ENCODE measurements around the gene ZBTB49. TPM values are rescaled to one million over a fixed set of nuclear protein-coding genes. Genes with fewer than 3 reads are reported as not detected.

ZBTB49 gene
- total and polyA plus RNA-seq, 2 donors (not counting 3 experiments of a cell fraction or from before 2014, with no cell fraction given): 3.8 to 5.8 TPM

GRCh38 chr4:4268776-4269175 lies 21.3 kb upstream of the ZBTB49 start:
- TF ChIP-seq POLR2AphosphoS5 (IDR thresholded peaks at IDR 0.05; ENCODE audit: insufficient read depth, low read depth, low read length): no peak
- TF ChIP-seq POLR2A (IDR thresholded peaks at IDR 0.05; ENCODE audit: low read depth, low read length): no peak
- no peak for TF ChIP-seq JUN (IDR thresholded peaks at IDR 0.05; ENCODE audit: borderline replicate concordance, insufficient read depth, insufficient read length, low read depth)
- no peak for TF ChIP-seq FOS (IDR thresholded peaks at IDR 0.05; ENCODE audit: borderline replicate concordance, insufficient read depth, low read length)
- TF ChIP-seq CTCF (IDR thresholded peaks at IDR 0.05; ENCODE audit: extremely low read depth in 1 of 2, insufficient read depth in 1 of 2, low read depth in 1 of 2, low read length in 2 of 2): no peak
- TF ChIP-seq EZH2 (IDR thresholded peaks at IDR 0.05; ENCODE audit: borderline replicate concordance, low read depth, low read length, severe bottlenecking): no peak
- no peak for TF ChIP-seq MAX (IDR thresholded peaks at IDR 0.05; ENCODE audit: insufficient read depth, insufficient read length)
- no peak for TF ChIP-seq MYC (IDR thresholded peaks at IDR 0.05; ENCODE audit: low read depth, low read length)
- TF ChIP-seq GATA2 (IDR thresholded peaks at IDR 0.05; ENCODE audit: insufficient read depth, insufficient read length, low read depth, low read length): no peak
- Histone ChIP-seq H3K4me1 (ENCODE audit: control insufficient read depth, extremely low read depth, insufficient read depth, low read length) (peaks cover 25% of the 10 kb centered on the region), H3K36me3 (ENCODE audit: control insufficient read depth in 2 of 2, extremely low read depth in 1 of 2, insufficient read depth in 2 of 2, low read length in 2 of 2) (peaks cover 0 to 6% of the 10 kb centered on the region in 2 experiments), H3K9me3 (replicated peaks; ENCODE audit: control insufficient read depth, insufficient read depth, low read length) (no peaks in the 10 kb centered on the region), H4K20me1 (replicated peaks; ENCODE audit: control insufficient read depth, extremely low read depth, insufficient read depth, low read length) (no peaks in the 10 kb centered on the region), H3K9me1 (replicated peaks; ENCODE audit: control insufficient read depth, extremely low read depth, insufficient read depth, low read length) (no peaks in the 10 kb centered on the region), H3K27ac (ENCODE audit: insufficient read depth, low read depth, low read length) (no peak overlapping the region), H3K4me3 (replicated peaks in 1 of 3; ENCODE audit: insufficient read depth in 1 of 3, low read depth in 1 of 3, low read length in 3 of 3) (no peak overlapping the region), H3K79me2 (ENCODE audit: control insufficient read depth, insufficient read depth, low read length) (no peaks in the 10 kb centered on the region), H3K4me2 (ENCODE audit: insufficient read depth, low read length) (no peak overlapping the region), H3K27me3 (ENCODE audit: control insufficient read depth in 2 of 2, insufficient read depth in 2 of 2, low read length in 2 of 2) (no peaks in the 10 kb centered on the region), H2AFZ (ENCODE audit: low read depth, low read length) (no peak overlapping the region), H3K9ac (replicated peaks; ENCODE audit: extremely low read depth, insufficient read depth, low read length) (no peak overlapping the region)
- CTCF ChIA-PET: interaction anchor here (1.3 to 2.2 kb wide), 3 partner anchors 9 to 66 kb away, joined by 4 to 5 read pairs (median 4); partner anchors contain the start of genes LYAR and ZBTB49
- intact Hi-C loops (cut with micrococcal nuclease): no loop called here
- FAIRE-seq (no peak), DNase-seq (ENCODE audit: low read depth, low spot score) (no peak)
- dilution Hi-C loops (cut with MboI; ENCODE audit: extremely low pct_ligation_motif_present, low sequenced_read_pairs): no loop called here
- BruUV-seq (replicated peaks): no TSS peak
- POLR2A ChIA-PET: no interaction called here

Data from endothelial cell of umbilical vein (primary cell).